HepG2 (cell line): ENCODE results near the gene BIRC7. TPM values are rescaled to one million over a fixed set of nuclear protein-coding genes. Genes with fewer than 3 reads are reported as not detected.

Experiments used
- AGO1 ChIP-seq: fragments of 200-400 bp; formaldehyde crosslinking; IDR thresholded peaks from 2 replicates; pipeline ENCODE4 v1.6.1; 2017; ENCODE audit warnings: mild to moderate bottlenecking, low read depth, low read length, moderate library complexity; ENCODE audit not compliant: poor library complexity, severe bottlenecking
- ARNT ChIP-seq: fragments of 450-650 bp; IDR thresholded peaks from 2 replicates; pipeline ENCODE4 v1.6.1; 2017
- BORCS8-MEF2B ChIP-seq: sonication (generic); formaldehyde crosslinking; IDR thresholded peaks from 2 replicates; pipeline ENCODE4 v1.8.0; 2022; ENCODE audit warnings: mild to moderate bottlenecking, missing genetic modification reagents
- CBX5 ChIP-seq: sonication (generic); formaldehyde crosslinking; IDR thresholded peaks from 2 replicates; pipeline ENCODE4 v1.4.0; 2020; ENCODE audit warnings: missing genetic modification reagents, borderline replicate concordance
- CTCF ChIP-seq: sonication (generic); formaldehyde crosslinking; IDR thresholded peaks from 2 replicates; pipeline ENCODE4 v1.5.0; 2020; ENCODE audit warnings: mild to moderate bottlenecking, missing genetic modification reagents, moderate library complexity
- GMEB2 ChIP-seq: IDR thresholded peaks from 2 replicates; pipeline ENCODE4 v1.6.1; 2016; ENCODE audit warnings: missing biosample characterization, missing genetic modification reagents, low read depth
- KDM3A ChIP-seq: IDR thresholded peaks from 2 replicates; pipeline ENCODE4 v1.6.1; 2018; ENCODE audit warnings: low read depth, missing compliant biosample characterization
- KDM4B ChIP-seq: sonication (generic); formaldehyde crosslinking; IDR thresholded peaks from 2 replicates; pipeline ENCODE4 v1.4.0; 2020; ENCODE audit warnings: missing genetic modification reagents
- MATR3 ChIP-seq: sonication (generic); formaldehyde crosslinking; IDR thresholded peaks from 2 replicates; pipeline ENCODE4 v1.4.0; 2020; ENCODE audit warnings: missing genetic modification reagents
- NFKBIZ ChIP-seq: IDR thresholded peaks from 2 replicates; pipeline ENCODE4 v1.6.1; 2018; ENCODE audit warnings: missing genetic modification reagents, missing compliant biosample characterization
- PRDM10 ChIP-seq: sonication (generic); formaldehyde crosslinking; IDR thresholded peaks from 2 replicates; pipeline ENCODE4 v1.4.0; 2020; ENCODE audit warnings: low read depth, missing genetic modification reagents
- RXRA ChIP-seq: sonication (generic); formaldehyde crosslinking; IDR thresholded peaks from 2 replicates; pipeline ENCODE4 v1.5.1; 2020; ENCODE audit warnings: missing genetic modification reagents
- SMC3 ChIP-seq: IDR thresholded peaks from 2 replicates; pipeline ENCODE4 v1.6.1; 2011; ENCODE audit warnings: low read length, improper control_type of control experiment
- STAG1 ChIP-seq: sonication (generic); formaldehyde crosslinking; IDR thresholded peaks from 2 replicates; pipeline ENCODE4 v1.4.0; 2020; ENCODE audit warnings: missing genetic modification reagents
- THAP11 ChIP-seq: IDR thresholded peaks from 2 replicates; pipeline ENCODE4 v1.6.1; 2016; ENCODE audit warnings: missing biosample characterization, missing genetic modification reagents
- ZNF556 ChIP-seq: sonication (generic); formaldehyde crosslinking; IDR thresholded peaks from 2 replicates; pipeline ENCODE4 v1.4.0; 2020; ENCODE audit warnings: mild to moderate bottlenecking, missing genetic modification reagents, borderline replicate concordance
- ZNF562 ChIP-seq: sonication (generic); formaldehyde crosslinking; IDR thresholded peaks from 2 replicates; pipeline ENCODE4 v1.8.0; 2022; ENCODE audit warnings: missing genetic modification reagents, borderline replicate concordance
- ZNF570 ChIP-seq: sonication (generic); formaldehyde crosslinking; IDR thresholded peaks from 2 replicates; pipeline ENCODE4 v1.4.0; 2020; ENCODE audit warnings: mild to moderate bottlenecking, missing genetic modification reagents, borderline replicate concordance
- ZNF629 ChIP-seq: sonication (generic); formaldehyde crosslinking; conservative IDR thresholded peaks from 2 replicates; pipeline ENCODE4 v1.5.0; 2020; ENCODE audit warnings: missing genetic modification reagents
- ZNF766 ChIP-seq: sonication (generic); formaldehyde crosslinking; IDR thresholded peaks from 2 replicates; pipeline ENCODE4 v1.5.0; 2020; ENCODE audit warnings: missing genetic modification reagents, borderline replicate concordance
- ZNF83 ChIP-seq: sonication (generic); formaldehyde crosslinking; IDR thresholded peaks from 2 replicates; pipeline ENCODE4 v1.4.0; 2020; ENCODE audit warnings: missing genetic modification reagents, mild to moderate bottlenecking, borderline replicate concordance
- ZNF883 ChIP-seq: sonication (generic); formaldehyde crosslinking; IDR thresholded peaks from 2 replicates; pipeline ENCODE4 v1.5.1; 2020; ENCODE audit warnings: mild to moderate bottlenecking, missing genetic modification reagents; ENCODE audit errors: not compliant biosample characterization
- polyA plus RNA-seq, 8 experiments: library from polyadenylated mRNA; depleted of rRNA in 3 of 8; stranded (reverse) in 7 of 8; unstranded in 1 of 8; fragments of >200 nt; fragmentation: Illumina TruSeq in 4 of 8; extraction: Trizol in 4 of 8; gene quantifications; 2 replicates each; pipeline versions ENCODE4 v1.2.1 to v1.2.3, GENCODE V29; 2011 to 2016; ENCODE audit warnings: low read depth in 4 of 8, missing spikeins in 1 of 8, mixed read lengths in 1 of 8; ENCODE audit not compliant: insufficient read depth in 1 of 8
- total RNA-seq, 5 experiments: library from RNA; depleted of rRNA; stranded (reverse); fragments of >200 nt; fragmentation: Illumina TruSeq; extraction: Trizol; gene quantifications; 2 replicates each; pipeline ENCODE4 v1.2.3, GENCODE V29; 2016; ENCODE audit warnings: low read depth in 1 of 5

The BIRC7 gene
- total and polyA plus RNA-seq, 2 of the 13 experiments (the other 11 are each of a cell fraction or from before 2014, with no cell fraction given): 0.27 to 5.1 TPM

GRCh38 chr20:63223121-63223825 is 12.4 kb upstream of the BIRC7 start (continued):
- TF ChIP-seq THAP11 (peak; percentile 29; the same call in 1 of the 2 replicates), ZNF629 (CRISPR knock-in tag) (no peak), RXRA (0 out of 2 replicates have a peak, but pooled peaks have one; percentile 23), ZNF766 (no peak), MATR3 (CRISPR knock-in tag) (no peak), GMEB2 (CRISPR knock-in tag) (no peak), ZNF83 (no peak), AGO1 (no peak), ZNF562 (CRISPR knock-in tag) (no peak), CBX5 (CRISPR knock-in tag) (peak; percentile 35; the same call in 1 of the 2 replicates), CTCF (CRISPR knock-in tag) (peak; percentile 96), KDM3A (CRISPR knock-in tag) (0 out of 2 replicates have a peak, but pooled peaks have one; percentile 42), KDM4B (peak; percentile 47; the same call in 1 of the 2 replicates), ZNF556 (no peak), BORCS8-MEF2B (CRISPR knock-in tag) (0 out of 2 replicates have a peak, but pooled peaks have one; percentile 23), ARNT (no peak), ZNF883 (CRISPR knock-in tag) (peak; percentile 51), PRDM10 (no peak), NFKBIZ (CRISPR knock-in tag) (no peak), SMC3 (peak; percentile 49), STAG1 (CRISPR knock-in tag) (peak; percentile 84), ZNF570 (CRISPR knock-in tag) (no peak)
